Measurements from ENCODE around the gene BACH2. TPM values are rescaled to one million over a fixed set of nuclear protein-coding genes. Genes with fewer than 3 reads are reported as not detected.
A peak's percentile ranks its signal among the peaks of the same experiment; 100 is the strongest.

The BACH2 gene
- total and polyA plus RNA-seq, 2 experiments from 2014 or later, result 1.6 to 5.7 TPM

DNA sequence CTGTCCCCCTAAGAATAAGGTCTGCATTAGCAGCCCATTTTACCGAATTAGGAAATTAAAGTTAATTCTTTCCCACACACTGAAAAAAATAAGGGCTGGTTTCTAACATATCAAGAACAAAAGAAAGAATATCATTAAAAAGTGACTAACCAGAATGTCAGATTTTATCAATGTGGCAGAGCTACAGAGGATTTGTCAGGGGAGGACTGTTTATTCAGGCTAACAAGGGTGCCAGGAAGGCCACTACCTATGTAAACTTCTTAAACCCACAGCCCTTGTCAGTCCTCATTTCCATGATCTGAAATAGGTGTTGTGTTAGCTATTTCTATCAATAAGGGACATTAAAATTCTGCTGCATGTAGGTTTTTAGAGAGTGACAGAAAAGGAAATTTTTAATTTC, 76.4 kb downstream of the BACH2 start (continued):
- TF ChIP-seq, protein P1, sequence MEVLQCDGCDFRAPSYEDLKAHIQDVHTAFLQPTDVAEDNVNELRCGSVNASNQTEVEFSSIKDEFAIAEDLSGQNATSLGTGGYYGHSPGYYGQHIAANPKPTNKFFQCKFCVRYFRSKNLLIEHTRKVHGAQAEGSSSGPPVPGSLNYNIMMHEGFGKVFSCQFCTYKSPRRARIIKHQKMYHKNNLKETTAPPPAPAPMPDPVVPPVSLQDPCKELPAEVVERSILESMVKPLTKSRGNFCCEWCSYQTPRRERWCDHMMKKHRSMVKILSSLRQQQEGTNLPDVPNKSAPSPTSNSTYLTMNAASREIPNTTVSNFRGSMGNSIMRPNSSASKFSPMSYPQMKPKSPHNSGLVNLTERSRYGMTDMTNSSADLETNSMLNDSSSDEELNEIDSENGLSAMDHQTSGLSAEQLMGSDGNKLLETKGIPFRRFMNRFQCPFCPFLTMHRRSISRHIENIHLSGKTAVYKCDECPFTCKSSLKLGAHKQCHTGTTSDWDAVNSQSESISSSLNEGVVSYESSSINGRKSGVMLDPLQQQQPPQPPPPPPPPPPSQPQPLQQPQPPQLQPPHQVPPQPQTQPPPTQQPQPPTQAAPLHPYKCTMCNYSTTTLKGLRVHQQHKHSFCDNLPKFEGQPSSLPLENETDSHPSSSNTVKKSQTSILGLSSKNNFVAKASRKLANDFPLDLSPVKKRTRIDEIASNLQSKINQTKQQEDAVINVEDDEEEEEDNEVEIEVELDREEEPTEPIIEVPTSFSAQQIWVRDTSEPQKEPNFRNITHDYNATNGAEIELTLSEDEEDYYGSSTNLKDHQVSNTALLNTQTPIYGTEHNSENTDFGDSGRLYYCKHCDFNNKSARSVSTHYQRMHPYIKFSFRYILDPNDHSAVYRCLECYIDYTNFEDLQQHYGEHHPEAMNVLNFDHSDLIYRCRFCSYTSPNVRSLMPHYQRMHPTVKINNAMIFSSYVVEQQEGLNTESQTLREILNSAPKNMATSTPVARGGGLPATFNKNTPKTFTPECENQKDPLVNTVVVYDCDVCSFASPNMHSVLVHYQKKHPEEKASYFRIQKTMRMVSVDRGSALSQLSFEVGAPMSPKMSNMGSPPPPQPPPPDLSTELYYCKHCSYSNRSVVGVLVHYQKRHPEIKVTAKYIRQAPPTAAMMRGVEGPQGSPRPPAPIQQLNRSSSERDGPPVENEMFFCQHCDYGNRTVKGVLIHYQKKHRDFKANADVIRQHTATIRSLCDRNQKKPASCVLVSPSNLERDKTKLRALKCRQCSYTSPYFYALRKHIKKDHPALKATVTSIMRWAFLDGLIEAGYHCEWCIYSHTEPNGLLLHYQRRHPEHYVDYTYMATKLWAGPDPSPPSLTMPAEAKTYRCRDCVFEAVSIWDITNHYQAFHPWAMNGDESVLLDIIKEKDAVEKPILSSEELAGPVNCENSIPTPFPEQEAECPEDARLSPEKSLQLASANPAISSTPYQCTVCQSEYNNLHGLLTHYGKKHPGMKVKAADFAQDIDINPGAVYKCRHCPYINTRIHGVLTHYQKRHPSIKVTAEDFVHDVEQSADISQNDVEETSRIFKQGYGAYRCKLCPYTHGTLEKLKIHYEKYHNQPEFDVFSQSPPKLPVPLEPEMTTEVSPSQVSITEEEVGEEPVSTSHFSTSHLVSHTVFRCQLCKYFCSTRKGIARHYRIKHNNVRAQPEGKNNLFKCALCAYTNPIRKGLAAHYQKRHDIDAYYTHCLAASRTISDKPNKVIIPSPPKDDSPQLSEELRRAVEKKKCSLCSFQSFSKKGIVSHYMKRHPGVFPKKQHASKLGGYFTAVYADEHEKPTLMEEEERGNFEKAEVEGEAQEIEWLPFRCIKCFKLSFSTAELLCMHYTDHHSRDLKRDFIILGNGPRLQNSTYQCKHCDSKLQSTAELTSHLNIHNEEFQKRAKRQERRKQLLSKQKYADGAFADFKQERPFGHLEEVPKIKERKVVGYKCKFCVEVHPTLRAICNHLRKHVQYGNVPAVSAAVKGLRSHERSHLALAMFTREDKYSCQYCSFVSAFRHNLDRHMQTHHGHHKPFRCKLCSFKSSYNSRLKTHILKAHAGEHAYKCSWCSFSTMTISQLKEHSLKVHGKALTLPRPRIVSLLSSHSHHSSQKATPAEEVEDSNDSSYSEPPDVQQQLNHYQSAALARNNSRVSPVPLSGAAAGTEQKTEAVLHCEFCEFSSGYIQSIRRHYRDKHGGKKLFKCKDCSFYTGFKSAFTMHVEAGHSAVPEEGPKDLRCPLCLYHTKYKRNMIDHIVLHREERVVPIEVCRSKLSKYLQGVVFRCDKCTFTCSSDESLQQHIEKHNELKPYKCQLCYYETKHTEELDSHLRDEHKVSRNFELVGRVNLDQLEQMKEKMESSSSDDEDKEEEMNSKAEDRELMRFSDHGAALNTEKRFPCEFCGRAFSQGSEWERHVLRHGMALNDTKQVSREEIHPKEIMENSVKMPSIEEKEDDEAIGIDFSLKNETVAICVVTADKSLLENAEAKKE (CRISPR knock-in tag; IDR thresholded peaks at IDR 0.05), result no peak
- TF ChIP-seq NANOG (IDR thresholded peaks at IDR 0.05; ENCODE audit: borderline replicate concordance), result no peak

DNA sequence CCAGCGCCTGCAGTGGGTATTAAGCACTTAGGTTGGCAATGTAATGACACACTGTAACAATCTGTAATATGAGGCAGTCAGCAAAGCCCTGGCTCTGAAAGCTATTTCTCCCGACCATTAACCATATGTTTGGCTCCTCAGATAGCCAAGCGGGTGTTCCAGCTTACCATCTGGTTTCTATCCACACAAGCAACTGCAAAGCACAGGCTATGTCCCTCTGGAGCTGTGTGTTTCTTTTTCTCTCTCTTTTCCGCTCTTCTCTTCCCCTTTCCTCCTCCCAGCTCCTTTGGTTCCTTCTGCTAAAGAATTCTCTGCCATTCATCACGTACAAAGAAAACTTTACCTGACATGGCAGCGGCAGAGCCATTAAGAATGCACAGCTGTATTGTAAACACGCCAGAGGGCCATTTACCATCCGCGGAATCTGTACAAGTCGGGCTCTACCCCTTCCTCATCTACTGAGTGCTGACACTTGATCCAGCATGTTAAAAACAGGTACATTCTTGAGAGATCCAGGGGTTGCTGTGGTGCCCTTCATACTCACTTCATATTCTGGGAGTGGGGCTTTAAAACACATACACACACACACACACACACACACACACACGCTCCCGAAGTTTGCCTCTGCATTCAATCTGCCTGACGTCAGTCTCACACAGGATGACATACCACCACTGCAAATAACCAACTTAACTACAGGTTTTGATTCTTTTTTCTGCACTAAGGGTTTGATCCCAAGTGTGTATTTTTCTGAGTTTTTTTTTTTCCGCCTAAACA, 77.2 kb downstream of the BACH2 start:
- no peaks in the 10 kb centered on the region for H4K20me1 ChIP-seq (replicated peaks; ENCODE audit: insufficient read depth)
- peak overlapping the region; percentile 96 for H3K27ac ChIP-seq (ENCODE audit: low read depth)
- H3F3A ChIP-seq (replicated peaks; ENCODE audit: low read depth), result no peaks in the 10 kb centered on the region
- Mint-ChIP-seq H3K4me1 (peaks cover 3% of the 10 kb centered on the region; the same call in 2 of the 3 replicates), H3K4me3 (no peak overlapping the region), H3K36me3 (ENCODE audit: low read depth) (peaks cover 19% of the 10 kb centered on the region), H3K27me3 (ENCODE audit: insufficient read depth, low read depth, poor library complexity) (peaks cover 1% of the 10 kb centered on the region), H3K9me3 (peaks cover 20% of the 10 kb centered on the region), H3K27ac (no peak overlapping the region)
- H3K36me3 ChIP-seq (ENCODE audit: insufficient read depth), result peaks cover 3% of the 10 kb centered on the region; the same call in 1 of the 2 replicates
- DNase-seq (ENCODE audit: low spot score), result peak; percentile 15
- peaks cover 51% of the 10 kb centered on the region for H3K4me1 ChIP-seq (ENCODE audit: insufficient read depth)
- no peaks in the 10 kb centered on the region for H3K79me2 ChIP-seq (replicated peaks; ENCODE audit: insufficient read depth)
- no peaks in the 10 kb centered on the region for H3K27me3 ChIP-seq (ENCODE audit: insufficient read depth)
- H3K4me3 ChIP-seq, result no peak overlapping the region
- ATAC-seq, result peak; percentile 8
- no peak overlapping the region for H2AFZ ChIP-seq
- H3K9me2 ChIP-seq (ENCODE audit: insufficient read depth), result no peaks in the 10 kb centered on the region
- peak overlapping the region; percentile 2 for H3K4me2 ChIP-seq
- no peak for TF ChIP-seq EZH2phosphoT487 (IDR thresholded peaks at IDR 0.05; ENCODE audit: unreplicated experiment)
- TF ChIP-seq, protein P1 (CRISPR knock-in tag; IDR thresholded peaks at IDR 0.05), result no peak
- no peak for TF ChIP-seq ZNF331 (CRISPR knock-in tag; IDR thresholded peaks at IDR 0.05; ENCODE audit: low read depth)
- TF ChIP-seq, protein P2, sequence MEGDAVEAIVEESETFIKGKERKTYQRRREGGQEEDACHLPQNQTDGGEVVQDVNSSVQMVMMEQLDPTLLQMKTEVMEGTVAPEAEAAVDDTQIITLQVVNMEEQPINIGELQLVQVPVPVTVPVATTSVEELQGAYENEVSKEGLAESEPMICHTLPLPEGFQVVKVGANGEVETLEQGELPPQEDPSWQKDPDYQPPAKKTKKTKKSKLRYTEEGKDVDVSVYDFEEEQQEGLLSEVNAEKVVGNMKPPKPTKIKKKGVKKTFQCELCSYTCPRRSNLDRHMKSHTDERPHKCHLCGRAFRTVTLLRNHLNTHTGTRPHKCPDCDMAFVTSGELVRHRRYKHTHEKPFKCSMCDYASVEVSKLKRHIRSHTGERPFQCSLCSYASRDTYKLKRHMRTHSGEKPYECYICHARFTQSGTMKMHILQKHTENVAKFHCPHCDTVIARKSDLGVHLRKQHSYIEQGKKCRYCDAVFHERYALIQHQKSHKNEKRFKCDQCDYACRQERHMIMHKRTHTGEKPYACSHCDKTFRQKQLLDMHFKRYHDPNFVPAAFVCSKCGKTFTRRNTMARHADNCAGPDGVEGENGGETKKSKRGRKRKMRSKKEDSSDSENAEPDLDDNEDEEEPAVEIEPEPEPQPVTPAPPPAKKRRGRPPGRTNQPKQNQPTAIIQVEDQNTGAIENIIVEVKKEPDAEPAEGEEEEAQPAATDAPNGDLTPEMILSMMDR (conservative IDR thresholded peaks at IDR 0.05; ENCODE audit: low read depth in 2 of 2), result no peak
- no peak for TF ChIP-seq STAT1 (IDR thresholded peaks at IDR 0.05; ENCODE audit: unreplicated experiment)
- TF ChIP-seq NANOG (IDR thresholded peaks at IDR 0.05; ENCODE audit: borderline replicate concordance), result no peak

All from GM23338 (cell line).